Stimulated activated CD4-positive, alpha-beta T cell treated with anti-CD3 and anti-CD28 coated beads, Interleukin-15, amount 100 ng/mL, for 48 hours (primary cell): ENCODE data around the gene POLR1A.

Experiments used
- DNase-seq, 2 donors: peaks; one replicate each; pipeline ENCODE4 v3.0.0-alpha.2; 2020; ENCODE audit warnings: low read depth in 2 of 2

POLR1A gene

GRCh38 chr2:86097114-86097896 is 8.4 kb downstream of the POLR1A start:
- no peak for DNase-seq

- no peak for DNase-seq
These were observed 11.5 kb downstream of the POLR1A start for GRCh38 chr2:86094229-86094628.

GRCh38 chr2:86087936-86088850 is 17.5 kb downstream of the POLR1A start:
- DNase-seq: no peak

- no peak for DNase-seq
These were observed 22.9 kb downstream of the POLR1A start for GRCh38 chr2:86082756-86083155.

GRCh38 chr2:86081724-86082123 is 24.0 kb downstream of the POLR1A start:
- no peak for DNase-seq

- peak; percentile 34 to 71 for DNase-seq
These were observed 25.4 kb downstream of the POLR1A start for GRCh38 chr2:86079981-86080911.

GRCh38 chr2:86078774-86079545 is 26.7 kb downstream of the POLR1A start:
- DNase-seq: no peak

GRCh38 chr2:86075886-86076285 is 29.8 kb downstream of the POLR1A start:
- DNase-seq: no peak

GRCh38 chr2:86074811-86075210 is 30.9 kb downstream of the POLR1A start:
- no peak for DNase-seq

GRCh38 chr2:86074256-86074655 is 31.4 kb downstream of the POLR1A start:
- DNase-seq: no peak

GRCh38 chr2:86073225-86073624 is 32.5 kb downstream of the POLR1A start:
- no peak for DNase-seq

- DNase-seq: no peak
These were observed 33.3 kb downstream of the POLR1A start for GRCh38 chr2:86072271-86072858.

- DNase-seq: no peak
These were observed 34.8 kb downstream of the POLR1A start for GRCh38 chr2:86070868-86071267.

GRCh38 chr2:86069783-86070339 is 35.8 kb downstream of the POLR1A start:
- no peak for DNase-seq

- DNase-seq: no peak
These were observed 36.5 kb downstream of the POLR1A start for GRCh38 chr2:86069091-86069685.

GRCh38 chr2:86068648-86069047 is 37.0 kb downstream of the POLR1A start:
- no peak for DNase-seq

- peak in 1 of 2 donors; percentile 9 for DNase-seq
These were observed 37.5 kb downstream of the POLR1A start for GRCh38 chr2:86068136-86068588.

- no peak for DNase-seq
These were observed 38.8 kb downstream of the POLR1A start for GRCh38 chr2:86066915-86067314.

GRCh38 chr2:86066007-86066578 is 39.6 kb downstream of the POLR1A start:
- DNase-seq: no peak
